HAP-1 (cell line): ENCODE data around the gene APBA3.

ENCODE experiments used
- DNase-seq, 2 experiments: peaks; one replicate each; pipeline ENCODE4 v3.0.0-alpha.2; 2016 to 2020; ENCODE audit warnings: low spot score in 2 of 2
- H3K27me3 ChIP-seq: fragments of 250-450 bp; sonication (Bioruptor Pico); 2 replicates; pipeline ENCODE4 v1.5.1; 2020; ENCODE audit warnings: low read depth, mild to moderate bottlenecking, moderate library complexity
- H3K36me3 ChIP-seq: fragments of 250-450 bp; sonication (Bioruptor Pico); replicated peaks from 2 replicates; pipeline ENCODE4 v1.5.1; 2020; ENCODE audit warnings: mild to moderate bottlenecking
- H3K4me1 ChIP-seq: fragments of 250-450 bp; sonication (Bioruptor Pico); 2 replicates; pipeline ENCODE4 v1.5.1; 2020; ENCODE audit warnings: mild to moderate bottlenecking
- H3K4me3 ChIP-seq: fragments of 250-450 bp; sonication (Bioruptor Pico); 2 replicates; pipeline ENCODE4 v1.5.1; 2020; ENCODE audit warnings: mild to moderate bottlenecking, moderate library complexity
- H3K9me3 ChIP-seq: fragments of 250-450 bp; sonication (Bioruptor Pico); 2 replicates; pipeline ENCODE4 v1.5.1; 2020; ENCODE audit warnings: mild to moderate bottlenecking, moderate library complexity
- in situ Hi-C: fragments of 300-500 bp; cut with MboI; formaldehyde crosslinking; loops from 3 replicates; pipeline ENCODE4 v1.14.3; 2020; ENCODE audit warnings: low sequenced_read_pairs, inconsistent platforms, mixed read lengths

APBA3 gene

DNA sequence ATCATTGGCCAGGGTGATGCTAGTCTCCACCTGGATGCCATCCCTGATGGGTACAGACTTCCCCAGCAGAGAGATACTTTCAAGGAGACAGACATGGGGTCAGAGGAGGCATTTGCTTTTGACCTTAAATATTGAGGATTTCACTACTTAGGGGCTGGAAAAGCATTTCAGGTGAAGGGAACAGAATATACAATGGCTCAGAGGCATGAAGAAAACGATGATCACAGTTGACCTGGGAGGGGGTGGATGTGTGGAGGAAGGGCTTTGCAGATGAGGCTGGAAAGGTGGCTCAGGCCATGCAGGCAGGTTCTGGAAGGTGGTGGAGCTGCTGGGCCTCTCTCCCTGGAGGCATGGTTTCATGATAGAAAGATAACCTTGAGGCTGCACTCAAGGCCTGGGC lies 20.8 kb upstream of the APBA3 start:
- no peak for DNase-seq
- H3K27me3 ChIP-seq: no peaks in the 10 kb centered on the region
- in situ Hi-C loops: no loop called here
- no peak overlapping the region for H3K4me3 ChIP-seq
- H3K36me3 ChIP-seq: peaks cover 20% of the 10 kb centered on the region
- no peaks in the 10 kb centered on the region for H3K4me1 ChIP-seq
- H3K9me3 ChIP-seq: peaks cover 18% of the 10 kb centered on the region

DNA sequence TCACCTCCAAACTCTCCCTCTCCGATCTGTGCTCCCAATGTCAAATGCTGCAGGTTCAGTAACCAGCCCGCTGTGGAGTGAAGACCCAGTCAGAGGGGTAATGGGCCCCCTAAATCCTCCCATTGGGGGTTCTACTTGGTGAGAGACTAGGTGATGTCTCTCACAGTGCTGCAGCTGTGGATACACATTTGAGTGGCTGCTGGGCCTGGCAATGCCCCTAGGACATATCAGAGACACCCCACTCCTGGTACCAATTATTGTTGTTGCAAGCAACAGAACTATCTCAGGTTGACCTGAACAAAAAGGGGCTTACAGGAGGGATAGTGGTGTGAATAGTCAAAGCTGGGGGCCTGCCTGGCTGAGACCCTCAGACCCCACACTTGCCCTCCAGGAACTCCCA lies 20.1 kb upstream of the APBA3 start:
- H3K9me3 ChIP-seq: peaks cover 18% of the 10 kb centered on the region
- in situ Hi-C loops: no loop called here

DNA sequence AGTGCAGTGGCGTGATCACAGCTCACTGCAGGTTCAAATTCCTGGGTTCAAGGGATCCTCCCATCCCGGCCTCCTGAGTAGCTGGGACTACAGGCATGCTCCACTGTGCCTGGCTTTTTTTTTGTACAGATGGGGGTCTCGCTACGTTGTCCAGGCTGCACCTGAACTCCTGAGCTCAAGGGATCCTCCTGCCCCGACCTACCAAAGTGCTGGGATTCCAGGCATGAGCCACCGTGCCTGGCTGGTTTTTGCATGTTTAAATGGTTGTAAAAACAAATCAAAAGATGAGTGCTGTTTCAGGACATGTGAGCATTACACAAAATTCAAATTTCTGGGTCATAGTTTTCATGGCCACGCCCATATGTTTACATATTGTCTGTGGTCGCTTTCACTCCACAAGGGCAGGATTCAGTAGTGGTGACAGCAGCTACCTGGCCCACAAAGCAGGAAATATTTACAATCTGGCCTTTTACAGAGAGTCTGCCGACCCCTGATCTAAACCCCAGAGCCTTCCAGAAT lies 19.4 kb upstream of the APBA3 start:
- Histone ChIP-seq H3K4me3 (no peak overlapping the region), H3K9me3 (peaks cover 18% of the 10 kb centered on the region), H3K4me1 (no peaks in the 10 kb centered on the region), H3K36me3 (peaks cover 20% of the 10 kb centered on the region), H3K27me3 (no peaks in the 10 kb centered on the region)
- DNase-seq: no peak
- in situ Hi-C loops: no loop called here

More for the DNA sequence above, 20.1 kb upstream of the APBA3 start:
- Histone ChIP-seq H3K27me3 (no peaks in the 10 kb centered on the region), H3K4me3 (no peak overlapping the region), H3K36me3 (peaks cover 20% of the 10 kb centered on the region), H3K4me1 (no peaks in the 10 kb centered on the region)
- no peak for DNase-seq

DNA sequence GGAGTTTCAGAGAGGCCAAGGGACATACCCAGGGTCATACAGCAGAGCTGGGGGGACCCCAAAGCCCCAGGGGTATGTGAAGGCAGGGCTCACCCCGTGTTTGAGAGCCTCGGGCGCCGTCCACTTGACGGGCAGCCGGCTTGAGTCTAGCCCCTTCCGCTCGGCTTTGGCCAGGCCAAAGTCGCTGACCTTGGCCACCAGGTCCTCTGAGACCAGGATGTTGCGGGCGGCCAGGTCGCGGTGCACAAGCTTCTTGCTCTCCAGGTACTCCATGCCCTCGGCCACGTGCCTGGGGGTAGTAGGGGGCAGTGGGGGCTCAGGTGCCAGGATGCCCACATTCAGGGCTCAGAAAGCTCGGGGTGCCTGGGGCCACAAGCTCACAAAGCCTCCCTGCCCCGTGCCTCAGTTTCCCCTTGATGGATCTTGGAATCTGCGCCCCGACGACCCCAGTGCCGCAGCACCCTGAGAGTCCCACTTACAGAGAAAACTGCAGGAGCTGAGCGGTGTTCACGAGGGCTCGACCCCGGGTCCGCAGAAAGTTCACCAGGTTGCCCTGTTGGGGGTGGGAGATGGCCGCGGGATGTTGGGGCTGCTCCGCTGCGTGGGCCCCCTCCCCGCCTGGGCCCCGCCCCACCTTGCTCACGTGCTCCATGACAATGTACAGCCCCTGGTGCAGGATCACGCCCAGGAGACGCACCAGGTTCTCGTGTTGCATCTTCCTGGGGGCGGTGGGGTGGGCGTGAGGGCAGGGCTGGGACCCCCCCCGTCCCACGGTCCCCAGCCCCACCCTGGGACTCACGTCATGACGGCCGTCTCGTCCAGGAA lies 17.6 kb upstream of the APBA3 start:
- DNase-seq: no peak
- in situ Hi-C loops: no loop called here
- Histone ChIP-seq H3K36me3 (peaks cover 18% of the 10 kb centered on the region), H3K4me1 (no peaks in the 10 kb centered on the region), H3K4me3 (no peak overlapping the region), H3K9me3 (peaks cover 18% of the 10 kb centered on the region), H3K27me3 (no peaks in the 10 kb centered on the region)

DNA sequence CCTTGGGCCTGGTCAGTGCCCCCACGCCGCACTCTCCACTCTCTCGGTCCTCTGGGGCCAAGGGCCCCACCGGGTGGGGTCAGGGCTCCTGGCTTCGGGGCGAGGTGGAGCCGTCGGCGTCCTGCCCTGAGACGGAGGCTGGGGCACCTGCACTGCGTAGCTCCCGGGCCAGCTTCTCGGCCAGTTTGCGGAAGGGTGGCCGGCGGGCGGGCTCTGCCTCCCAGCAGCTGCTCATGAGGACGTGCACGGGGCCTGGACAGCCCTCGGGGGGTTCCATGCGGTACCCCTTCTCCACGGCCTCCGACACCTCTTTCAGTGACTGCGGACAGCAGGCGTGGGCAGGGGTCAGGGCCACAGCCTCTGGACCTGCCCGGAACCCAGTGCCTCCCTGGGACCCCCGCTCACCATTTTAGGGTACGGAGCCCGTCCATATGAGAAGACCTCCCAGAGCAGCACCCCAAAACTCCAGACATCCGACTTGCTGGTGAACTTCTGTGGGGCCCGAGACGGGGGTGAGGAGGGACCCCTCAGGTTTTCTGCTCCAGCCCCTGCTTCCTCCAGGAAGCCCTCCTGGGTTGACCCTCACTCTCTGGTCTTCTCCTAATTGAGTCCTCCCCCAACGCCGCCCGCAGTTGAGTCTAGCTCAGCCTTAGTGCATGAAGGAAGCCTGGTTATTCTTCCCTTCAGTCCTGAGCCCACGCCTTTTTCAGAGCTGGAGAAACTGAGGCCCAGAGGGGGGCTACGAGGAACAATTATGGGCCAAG lies 16.8 kb upstream of the APBA3 start:
- no peaks in the 10 kb centered on the region for H3K4me1 ChIP-seq
- no peak for DNase-seq
- H3K9me3 ChIP-seq: peaks cover 18% of the 10 kb centered on the region
- H3K27me3 ChIP-seq: no peaks in the 10 kb centered on the region
- H3K36me3 ChIP-seq: peaks cover 13% of the 10 kb centered on the region
- in situ Hi-C loops: no loop called here
- H3K4me3 ChIP-seq: no peak overlapping the region

DNA sequence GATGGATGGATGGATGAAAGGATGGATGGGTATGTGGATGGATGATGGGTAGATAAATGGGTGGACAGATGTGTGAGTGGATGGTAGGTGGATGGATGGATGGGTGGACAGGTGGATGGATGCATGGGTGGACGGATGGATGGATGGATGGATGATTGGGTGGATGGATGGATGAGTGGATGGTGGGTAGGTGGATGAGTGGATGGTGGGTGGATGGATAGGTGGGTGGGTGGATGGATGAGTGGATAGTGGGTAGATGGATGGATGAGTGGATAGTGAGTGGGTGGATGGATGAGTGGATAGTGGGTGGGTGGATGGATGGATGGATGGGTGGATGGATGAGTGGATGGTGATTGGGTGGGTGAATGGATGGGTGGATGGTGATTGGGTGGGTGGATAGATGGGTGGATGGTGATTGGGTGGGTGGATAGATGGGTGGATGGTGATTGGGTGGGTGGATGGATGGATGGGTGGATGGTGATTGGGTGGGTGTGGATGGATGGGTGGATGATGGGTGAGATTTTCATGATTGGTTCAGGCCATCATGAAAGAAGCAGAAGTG lies 15.1 kb upstream of the APBA3 start:
- in situ Hi-C loops: no loop called here
- DNase-seq: no peak
- no peaks in the 10 kb centered on the region for H3K36me3 ChIP-seq
- H3K9me3 ChIP-seq: peaks cover 4% of the 10 kb centered on the region
- H3K27me3 ChIP-seq: no peaks in the 10 kb centered on the region
- H3K4me1 ChIP-seq: no peaks in the 10 kb centered on the region
- no peak overlapping the region for H3K4me3 ChIP-seq

DNA sequence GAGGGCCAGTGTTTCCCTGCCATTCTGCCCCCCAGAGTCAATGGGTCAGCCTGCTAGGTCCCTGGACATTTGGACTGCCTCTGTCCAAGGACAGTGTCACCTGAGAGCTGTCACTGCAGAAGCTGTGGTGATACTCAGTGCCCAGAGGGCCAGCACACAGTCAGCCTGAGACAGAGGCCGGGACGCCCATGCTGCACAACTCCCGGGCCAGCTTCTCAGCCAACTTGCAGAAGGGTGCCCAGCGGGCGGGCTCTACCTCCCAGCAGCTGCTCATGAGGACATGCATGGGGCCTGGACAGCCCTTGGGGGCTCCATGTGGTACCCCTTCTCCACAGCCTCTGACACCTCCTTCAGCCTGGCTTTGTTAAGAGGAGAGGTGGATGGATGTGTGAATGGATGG lies 14.3 kb upstream of the APBA3 start:
- Histone ChIP-seq H3K9me3 (no peaks in the 10 kb centered on the region; the same call in 1 of the 2 replicates), H3K4me1 (no peaks in the 10 kb centered on the region), H3K36me3 (no peaks in the 10 kb centered on the region), H3K4me3 (no peak overlapping the region), H3K27me3 (no peaks in the 10 kb centered on the region)
- DNase-seq: no peak
- in situ Hi-C loops: no loop called here

DNA sequence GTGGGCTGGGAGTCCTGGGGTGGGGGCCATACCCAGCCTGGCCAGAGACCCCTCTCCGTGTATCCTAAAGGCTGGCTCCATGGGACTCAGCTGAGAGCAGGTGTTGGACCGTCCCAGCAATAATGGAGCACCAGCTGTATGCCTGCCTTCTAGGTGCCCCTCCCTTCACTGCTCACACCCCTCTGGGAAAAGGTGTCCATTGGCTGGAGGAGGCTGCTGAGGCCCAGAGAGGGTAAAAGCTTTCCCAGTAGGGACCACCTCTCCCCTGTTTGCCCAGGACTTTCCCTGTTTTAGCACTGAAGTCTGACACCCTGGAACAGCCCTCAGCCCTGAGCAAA lies 13.9 kb upstream of the APBA3 start:
- Histone ChIP-seq H3K9me3 (no peaks in the 10 kb centered on the region), H3K27me3 (no peaks in the 10 kb centered on the region), H3K36me3 (no peaks in the 10 kb centered on the region), H3K4me1 (no peaks in the 10 kb centered on the region), H3K4me3 (no peak overlapping the region)
- in situ Hi-C loops: no loop called here
- no peak for DNase-seq

DNA sequence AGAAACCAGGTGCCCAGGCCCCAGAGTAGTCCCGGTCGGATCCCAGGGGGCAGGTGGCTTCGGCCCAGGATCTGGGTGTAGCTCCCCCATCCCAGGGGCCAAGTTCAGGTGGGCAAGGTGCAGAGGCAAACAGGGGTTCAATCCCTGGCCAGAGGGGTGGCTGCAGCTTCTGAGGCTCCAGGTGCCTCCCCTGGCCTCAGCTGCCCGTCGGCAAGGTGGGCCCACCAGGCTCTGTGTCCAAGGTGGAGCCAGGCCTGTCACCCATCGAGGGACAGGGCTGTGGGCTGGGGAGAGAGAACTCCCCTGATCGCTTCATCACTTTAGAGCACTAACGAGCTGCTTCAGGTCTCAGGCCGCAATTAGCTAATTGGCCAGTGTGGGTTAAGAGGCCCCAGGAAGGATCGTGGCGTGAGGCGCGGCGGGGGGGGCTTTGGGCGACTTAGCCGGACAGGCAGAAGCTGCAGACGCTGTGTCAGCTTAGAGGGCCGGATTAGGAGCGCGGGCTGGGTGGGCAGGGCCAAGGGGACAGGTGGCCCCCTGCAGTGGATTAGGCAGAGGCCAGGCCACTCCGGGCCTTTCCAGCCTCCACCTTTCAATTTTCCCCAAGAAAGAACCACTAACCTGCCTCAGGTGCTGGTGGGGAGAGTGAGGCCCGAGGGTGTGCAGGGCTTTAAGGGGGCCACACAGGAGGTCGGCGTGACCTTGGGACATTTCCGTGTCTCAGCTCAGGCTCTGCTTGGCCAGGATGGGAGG lies 13.3 kb upstream of the APBA3 start:
- H3K27me3 ChIP-seq: no peaks in the 10 kb centered on the region
- in situ Hi-C loops: no loop called here
- no peaks in the 10 kb centered on the region for H3K9me3 ChIP-seq
- H3K4me3 ChIP-seq: no peak overlapping the region
- no peak for DNase-seq
- no peaks in the 10 kb centered on the region for H3K36me3 ChIP-seq
- no peaks in the 10 kb centered on the region for H3K4me1 ChIP-seq

DNA sequence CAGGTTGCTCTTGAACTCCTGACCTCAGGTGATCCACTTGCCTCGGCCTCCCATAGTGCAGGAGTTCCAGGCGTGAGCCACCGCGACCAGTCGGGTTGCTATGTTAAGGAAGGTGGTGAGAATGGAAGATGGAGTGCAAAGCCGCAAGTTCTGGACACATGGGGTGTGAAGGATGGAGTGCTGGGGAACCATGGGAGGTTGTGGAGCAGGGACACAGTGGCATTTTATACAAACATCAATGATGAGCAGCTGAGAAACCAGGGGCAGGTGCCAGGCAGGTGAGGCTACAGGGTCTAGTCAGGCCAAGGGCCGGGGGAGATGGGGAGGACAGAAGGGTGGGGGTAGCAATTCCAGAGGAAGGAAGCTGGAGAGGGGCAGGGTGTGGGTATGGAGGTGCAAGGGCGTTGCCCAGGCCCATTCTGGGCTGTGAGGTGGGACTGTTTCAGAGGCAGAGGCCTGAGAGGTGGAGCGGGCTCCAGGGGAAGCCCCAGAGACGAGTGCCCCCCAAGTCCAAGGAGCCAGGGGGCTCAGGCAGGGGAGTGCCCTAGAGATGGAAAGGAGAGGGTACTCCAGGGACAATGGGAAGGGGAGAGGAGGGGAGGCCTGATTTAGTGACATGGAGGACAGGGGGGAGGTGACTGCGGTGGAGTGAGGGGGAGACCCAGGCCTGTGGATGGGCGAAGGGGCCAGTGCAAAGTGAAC lies 12.5 kb upstream of the APBA3 start:
- Histone ChIP-seq H3K9me3 (no peaks in the 10 kb centered on the region), H3K27me3 (no peaks in the 10 kb centered on the region), H3K4me1 (no peaks in the 10 kb centered on the region), H3K36me3 (no peaks in the 10 kb centered on the region), H3K4me3 (no peak overlapping the region)
- in situ Hi-C loops: no loop called here
- DNase-seq: no peak

DNA sequence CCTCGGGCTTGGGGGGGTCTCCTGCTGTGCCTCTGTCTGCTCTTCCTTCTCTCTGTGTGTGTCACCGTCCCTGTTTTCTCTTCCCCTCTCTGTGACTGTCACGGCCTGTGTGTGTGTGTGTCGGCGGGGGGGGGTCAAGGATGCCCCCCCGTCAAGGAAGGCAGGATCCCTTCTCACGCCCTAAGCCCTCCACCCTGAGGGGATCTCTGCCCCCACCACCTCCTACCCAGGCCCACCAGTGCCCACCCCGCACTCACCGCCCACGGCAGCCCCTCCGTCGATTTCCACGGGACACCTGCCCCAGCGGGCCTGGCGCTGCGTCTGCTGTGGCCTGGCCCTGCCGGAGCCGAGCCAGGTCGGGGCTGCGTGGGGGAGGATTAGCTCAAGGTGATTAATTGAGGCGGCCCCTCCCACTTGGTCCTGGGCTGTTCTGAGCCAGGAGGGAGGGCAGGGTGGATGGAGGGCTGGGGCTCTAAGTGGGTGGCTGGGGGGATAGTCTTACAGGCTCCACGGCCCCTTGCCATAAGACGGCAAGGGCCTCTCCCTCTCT lies 10.5 kb upstream of the APBA3 start, which contains the start of gene RAX2:
TSS of gene RAX2 (minus strand) at position 323 of the 550 bp plus-strand sequence. CDS start 486 bp downstream, outside the sequence.
- in situ Hi-C loops: no loop called here
- H3K4me1 ChIP-seq: no peaks in the 10 kb centered on the region

DNA sequence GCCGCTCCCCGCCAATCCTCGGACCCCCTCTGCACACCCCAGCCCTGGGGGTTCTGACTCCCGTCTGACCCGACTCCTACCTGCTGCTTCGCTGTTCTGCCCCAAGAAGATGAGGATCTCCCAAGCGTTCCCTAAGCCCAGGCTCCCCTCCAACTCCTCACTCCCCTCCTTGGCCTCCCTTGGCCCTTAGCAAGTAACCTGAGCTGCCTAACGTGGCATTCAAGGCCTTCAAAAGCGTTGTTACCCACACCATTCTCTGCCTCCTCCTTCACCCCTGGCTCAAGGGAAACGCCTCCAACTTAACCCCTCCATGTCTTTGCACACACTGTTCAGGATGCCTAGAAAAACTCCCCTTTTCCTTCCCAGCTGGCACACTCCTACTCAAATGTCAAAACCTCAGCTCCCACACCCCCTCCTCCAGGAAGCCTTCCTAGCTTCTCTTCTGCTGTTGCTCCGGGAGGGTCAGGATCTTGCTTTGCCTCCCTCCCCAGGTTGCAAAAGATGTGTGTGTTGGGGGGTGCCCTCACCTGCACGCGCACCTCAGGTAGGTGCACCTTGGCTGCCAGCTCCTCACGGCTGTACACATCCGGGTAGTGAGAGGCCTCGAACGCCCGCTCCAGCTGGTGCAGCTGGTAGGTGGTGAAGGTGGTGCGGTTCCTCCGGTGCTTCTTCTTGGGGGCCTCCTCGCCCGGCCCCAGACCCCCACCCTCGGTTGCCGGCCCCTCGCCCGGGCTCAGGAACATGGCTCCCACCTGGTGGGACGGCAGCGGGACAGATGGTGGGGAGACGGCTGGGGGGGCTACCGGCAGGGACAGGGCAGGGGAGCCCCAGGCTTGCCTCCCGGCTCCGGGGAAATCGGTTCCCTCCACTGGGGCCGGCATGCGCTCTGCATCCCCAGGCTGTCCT lies 9.8 kb upstream of the APBA3 start:
- no peak for DNase-seq
- in situ Hi-C loops: no loop called here
- peaks cover 17% of the 10 kb centered on the region for H3K36me3 ChIP-seq
- no peaks in the 10 kb centered on the region for H3K4me1 ChIP-seq
- no peaks in the 10 kb centered on the region for H3K9me3 ChIP-seq
- H3K4me3 ChIP-seq: no peak overlapping the region
- no peaks in the 10 kb centered on the region for H3K27me3 ChIP-seq

More for the DNA sequence above, 10.5 kb upstream of the APBA3 start, which contains the start of gene RAX2:
- H3K4me3 ChIP-seq: no peak within 1 kb of the TSS
- H3K36me3 ChIP-seq: peaks cover 12% of the 10 kb centered on the region
- no peaks in the 10 kb centered on the region for H3K9me3 ChIP-seq
- DNase-seq: no peak
- H3K27me3 ChIP-seq: no peaks in the 10 kb centered on the region
